ENCODE data around the gene CTIF. TPM values are rescaled to one million over a fixed set of nuclear protein-coding genes. Genes with fewer than 3 reads are reported as not detected.

CTIF gene
- total RNA-seq, 2 experiments from 2014 or later, result 5.7 to 5.9 TPM

DNA sequence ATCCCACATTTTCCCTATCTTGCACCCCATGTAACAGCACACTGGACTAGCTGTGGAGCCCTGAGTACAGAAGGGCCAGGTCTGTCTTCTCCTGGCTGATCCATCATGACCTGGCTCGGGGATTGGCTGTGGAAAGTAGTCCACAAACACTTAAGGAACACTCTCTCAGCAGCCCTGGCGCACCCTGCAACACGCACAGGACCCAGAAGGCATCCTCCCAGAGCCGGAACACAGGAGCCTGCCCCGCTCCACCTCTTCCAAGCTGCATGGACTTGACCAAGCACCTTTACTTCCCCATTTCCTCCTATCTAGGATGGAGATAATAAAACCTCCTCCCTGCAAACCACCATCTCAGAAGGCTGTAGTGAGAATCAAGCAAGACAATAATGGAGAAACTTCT, 151.7 kb downstream of the CTIF start:
- no peak for DNase-seq
- CTCF ChIA-PET, result no interaction called here
- H3K4me1 Mint-ChIP-seq, result no peaks in the 10 kb centered on the region
- no peaks in the 10 kb centered on the region for H3K36me3 Mint-ChIP-seq
- H3K9me3 Mint-ChIP-seq (ENCODE audit: low read depth), result no peaks in the 10 kb centered on the region
- no peak for ATAC-seq
- no peak overlapping the region for H3K4me3 Mint-ChIP-seq
- peaks cover 2% of the 10 kb centered on the region for H3K27me3 Mint-ChIP-seq
- H3K27ac Mint-ChIP-seq, result no peak overlapping the region

DNA sequence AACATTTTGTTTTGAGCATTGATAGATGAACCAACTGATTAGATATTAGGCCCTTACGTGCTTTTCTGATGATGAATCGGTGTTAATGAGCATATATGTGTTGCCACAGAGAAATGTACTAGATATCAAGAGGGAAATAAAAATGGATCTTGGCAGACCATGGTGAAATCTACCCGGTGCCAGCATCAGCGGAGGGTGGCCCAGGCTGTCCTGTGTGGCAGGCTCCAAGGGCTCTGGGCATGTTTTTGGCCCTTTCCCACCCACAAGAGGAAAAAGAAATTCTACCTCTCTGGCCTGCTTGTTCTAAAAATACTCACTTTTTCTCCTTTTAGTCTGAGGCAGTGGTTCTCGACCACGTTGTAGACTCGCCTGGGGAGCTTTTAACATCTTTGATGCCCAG, 154.2 kb downstream of the CTIF start:
- DNase-seq (no peak), ATAC-seq (no peak)
- Mint-ChIP-seq H3K4me3 (no peak overlapping the region), H3K9me3 (ENCODE audit: low read depth) (no peaks in the 10 kb centered on the region), H3K4me1 (peaks cover 2% of the 10 kb centered on the region), H3K27me3 (peaks cover 4% of the 10 kb centered on the region), H3K27ac (no peak overlapping the region), H3K36me3 (no peaks in the 10 kb centered on the region)
- CTCF ChIA-PET, result no interaction called here

DNA sequence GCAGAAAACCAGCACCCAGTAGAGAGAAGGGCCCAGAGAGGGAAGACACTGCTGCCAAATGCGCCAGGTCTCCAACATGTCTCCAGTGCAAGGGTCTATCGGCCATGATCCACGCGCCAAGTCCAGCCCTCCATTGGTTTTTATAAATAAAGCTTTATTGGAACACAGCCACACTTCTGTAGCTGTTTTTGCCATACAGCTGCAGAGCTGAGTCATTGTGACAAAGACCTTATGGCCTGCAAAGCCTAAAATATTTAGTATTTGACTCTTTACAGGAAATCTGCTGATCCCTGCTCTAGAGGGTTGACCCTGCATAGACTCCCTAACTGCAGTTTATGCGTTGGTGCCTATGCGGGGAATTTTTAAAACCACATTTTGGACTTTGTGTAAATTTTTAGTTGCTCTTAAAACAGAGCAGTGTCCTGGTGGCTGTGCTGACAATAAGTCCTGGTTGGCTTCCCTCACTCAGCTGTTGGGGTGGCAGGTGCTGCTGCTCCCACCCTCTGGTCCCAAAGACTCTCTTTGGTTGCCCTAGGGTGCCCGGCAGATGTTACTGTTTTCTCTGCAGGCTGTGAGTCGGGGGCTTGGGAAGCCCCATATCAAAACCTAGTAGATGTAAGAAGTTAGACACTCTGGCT, 154.9 kb downstream of the CTIF start:
- CTCF ChIA-PET, result interaction anchor here (2.1 kb wide), 1 partner anchor 17 kb away, joined by 9 read pairs; no protein-coding TSS in a partner anchor
- ATAC-seq (no peak), DNase-seq (no peak)
- H3K27me3 Mint-ChIP-seq, result peaks cover 4% of the 10 kb centered on the region
- H3K4me1 Mint-ChIP-seq, result peaks cover 9% of the 10 kb centered on the region
- no peak overlapping the region for H3K27ac Mint-ChIP-seq
- no peaks in the 10 kb centered on the region for H3K36me3 Mint-ChIP-seq
- H3K4me3 Mint-ChIP-seq, result no peak overlapping the region
- no peaks in the 10 kb centered on the region for H3K9me3 Mint-ChIP-seq (ENCODE audit: low read depth)

DNA sequence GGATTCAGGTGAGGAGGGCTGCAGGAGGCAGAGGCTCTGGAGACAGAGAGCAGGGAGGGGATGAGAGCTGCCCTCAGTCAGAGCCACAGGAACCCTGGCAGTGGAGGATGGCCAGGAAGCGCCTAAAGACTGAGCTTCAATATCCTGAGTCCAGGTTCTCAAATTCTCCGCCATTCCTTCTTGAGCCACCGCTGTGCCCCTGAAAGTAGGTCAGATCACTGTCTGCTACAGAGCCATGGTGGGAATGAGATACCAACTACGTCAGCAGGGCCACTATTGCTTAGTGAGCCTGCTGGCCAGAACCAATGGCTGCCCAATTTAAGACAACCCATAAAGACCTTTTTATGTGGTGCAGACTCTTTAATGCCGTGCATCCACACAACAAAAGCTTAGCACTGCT, 155.5 kb downstream of the CTIF start:
- Mint-ChIP-seq H3K9me3 (ENCODE audit: low read depth) (no peaks in the 10 kb centered on the region), H3K27me3 (peaks cover 4% of the 10 kb centered on the region), H3K4me1 (peaks cover 14% of the 10 kb centered on the region), H3K27ac (no peak overlapping the region), H3K36me3 (no peaks in the 10 kb centered on the region), H3K4me3 (no peak overlapping the region)
- CTCF ChIA-PET, result interaction anchor here (2.1 kb wide), 1 partner anchor 18 kb away, joined by 9 read pairs; no protein-coding TSS in a partner anchor
- no peak for ATAC-seq
- DNase-seq, result no peak

DNA sequence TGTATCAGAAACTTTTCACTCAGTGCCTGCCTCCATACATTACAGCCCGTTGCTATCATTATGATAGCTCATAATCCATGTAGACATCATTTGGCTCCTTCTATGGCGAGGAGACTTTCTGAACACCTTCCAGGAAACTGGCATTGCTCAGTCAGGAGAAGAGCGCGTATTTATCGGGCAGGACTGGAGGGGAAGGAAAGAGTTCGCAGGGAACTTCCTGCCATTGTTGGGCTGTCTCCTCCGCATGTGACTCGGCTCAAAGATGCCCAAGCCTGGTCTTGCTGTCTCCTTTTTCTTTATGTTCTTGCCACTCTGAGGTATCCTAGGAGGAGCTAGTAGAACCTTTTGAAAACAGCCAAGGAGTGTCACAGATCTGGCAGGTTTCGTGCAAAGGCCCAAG, 156.8 kb downstream of the CTIF start:
- H3K27ac Mint-ChIP-seq, result no peak overlapping the region
- CTCF ChIA-PET, result interaction anchor here (1.1 to 2.1 kb wide), 2 partner anchors 11 to 19 kb away, joined by 4 to 9 read pairs; no protein-coding TSS in a partner anchor

DNA sequence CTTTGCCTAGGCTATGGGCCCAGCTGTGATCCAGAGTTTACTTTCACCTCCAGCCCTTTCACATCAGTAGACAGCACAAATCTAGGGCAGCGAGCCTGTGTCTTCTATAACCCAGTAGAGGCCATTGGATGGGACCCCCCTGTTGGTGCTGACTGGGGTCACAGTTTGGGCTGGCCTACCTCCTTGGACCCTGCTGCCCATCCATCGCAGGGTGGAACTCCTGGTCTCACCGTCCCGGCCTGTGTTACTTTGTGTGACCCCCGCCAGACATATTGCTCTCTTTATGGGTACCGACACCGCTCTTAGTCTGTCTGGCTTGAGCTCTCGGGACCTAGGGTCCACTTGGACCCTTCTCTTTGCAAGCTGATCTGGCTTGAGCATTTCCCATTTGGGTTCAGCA, 157.4 kb downstream of the CTIF start:
- Mint-ChIP-seq H3K4me1 (peaks cover 32% of the 10 kb centered on the region), H3K36me3 (no peaks in the 10 kb centered on the region), H3K27ac (no peak overlapping the region), H3K9me3 (ENCODE audit: low read depth) (no peaks in the 10 kb centered on the region), H3K4me3 (no peak overlapping the region), H3K27me3 (peaks cover 4% of the 10 kb centered on the region)
- CTCF ChIA-PET, result interaction anchor here (1.1 to 1.3 kb wide), 2 partner anchors 10 to 79 kb away, joined by 3 to 4 read pairs; no protein-coding TSS in a partner anchor
- ATAC-seq (no peak), DNase-seq (no peak)

More for the DNA sequence above, 156.8 kb downstream of the CTIF start:
- Mint-ChIP-seq H3K9me3 (ENCODE audit: low read depth) (no peaks in the 10 kb centered on the region), H3K4me1 (peaks cover 27% of the 10 kb centered on the region), H3K4me3 (no peak overlapping the region), H3K27me3 (peaks cover 4% of the 10 kb centered on the region), H3K36me3 (no peaks in the 10 kb centered on the region)
- DNase-seq, result no peak
- ATAC-seq, result no peak

DNA sequence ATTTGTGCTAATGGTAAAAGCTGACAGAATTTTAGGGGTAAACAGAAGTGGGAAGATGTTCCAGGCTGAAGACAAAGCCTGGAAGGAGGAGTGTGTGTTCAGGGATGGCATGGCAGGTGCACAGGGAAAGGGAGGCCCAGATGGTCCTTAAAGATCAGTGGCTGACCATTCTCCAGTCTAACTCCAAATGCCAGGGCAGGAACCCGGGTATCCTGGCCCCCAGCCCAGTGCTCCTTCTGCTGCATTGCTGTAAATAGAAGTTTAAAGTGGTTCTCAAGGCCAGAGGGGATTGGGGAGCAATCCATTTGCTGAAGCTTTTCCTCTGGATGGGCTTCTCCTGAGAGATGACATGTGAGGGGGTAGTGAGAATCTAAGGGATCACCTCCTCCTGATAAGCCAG, 158.6 kb downstream of the CTIF start:
- ATAC-seq (no peak), DNase-seq (no peak)
- Mint-ChIP-seq H3K4me1 (peaks cover 44% of the 10 kb centered on the region), H3K27me3 (peaks cover 2% of the 10 kb centered on the region), H3K4me3 (no peak overlapping the region), H3K27ac (no peak overlapping the region), H3K9me3 (ENCODE audit: low read depth) (no peaks in the 10 kb centered on the region), H3K36me3 (no peaks in the 10 kb centered on the region)
- CTCF ChIA-PET, result interaction anchor here (1.3 kb wide), 1 partner anchor 78 kb away, joined by 3 read pairs; no protein-coding TSS in a partner anchor

DNA sequence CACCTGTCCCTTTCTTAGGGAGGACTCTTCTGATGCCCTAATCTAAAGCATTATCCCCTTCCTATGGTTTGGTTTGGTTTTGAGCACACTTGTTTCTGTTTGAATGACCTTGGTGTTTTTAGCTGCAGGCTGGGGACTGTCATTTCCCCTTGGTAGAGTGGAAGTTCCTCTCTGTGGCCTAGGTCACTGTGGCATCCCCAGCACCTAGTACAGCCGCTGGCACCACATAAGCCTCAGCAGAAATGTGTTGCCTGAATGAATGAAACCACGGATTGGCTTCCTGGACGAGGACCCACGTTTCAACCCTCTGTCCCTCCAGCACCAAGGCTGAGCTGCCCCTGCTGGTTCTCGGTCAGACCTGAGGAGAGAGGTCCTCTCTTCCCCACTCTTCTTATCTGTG, 159.9 kb downstream of the CTIF start:
- Mint-ChIP-seq H3K9me3 (ENCODE audit: low read depth) (no peaks in the 10 kb centered on the region), H3K36me3 (no peaks in the 10 kb centered on the region), H3K4me1 (peaks cover 56% of the 10 kb centered on the region), H3K27me3 (peaks cover 2% of the 10 kb centered on the region), H3K4me3 (no peak overlapping the region), H3K27ac (peak overlapping the region; percentile 24)
- ATAC-seq (peak; percentile 72), DNase-seq (peak; percentile 82)
- CTCF ChIA-PET, result interaction anchor here (0.8 to 1.7 kb wide), 4 partner anchors 10 to 25 kb away, joined by 3 to 4 read pairs (median 3); no protein-coding TSS in a partner anchor

DNA sequence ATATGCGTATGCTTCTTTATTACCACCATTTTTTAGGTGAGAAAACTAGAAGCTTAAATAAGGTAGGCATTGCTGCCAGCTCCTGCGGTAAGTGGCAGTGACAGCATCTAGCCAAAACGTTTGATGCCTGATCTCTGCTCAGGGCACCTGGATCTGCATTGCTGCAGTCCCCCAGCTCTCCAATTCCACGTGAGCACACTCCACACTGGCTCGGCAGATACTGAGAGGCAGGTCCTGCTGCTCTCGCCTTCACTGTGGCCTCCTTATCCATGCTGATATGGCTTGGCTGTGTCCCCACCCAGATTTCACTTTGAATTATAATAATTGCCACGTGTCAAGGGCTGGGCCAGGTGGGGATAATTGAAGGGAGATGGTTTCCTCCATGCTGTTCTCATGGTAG, 160.9 kb downstream of the CTIF start:
- H3K36me3 Mint-ChIP-seq, result no peaks in the 10 kb centered on the region
- no peak overlapping the region for H3K27ac Mint-ChIP-seq
- no peaks in the 10 kb centered on the region for H3K9me3 Mint-ChIP-seq (ENCODE audit: low read depth)
- CTCF ChIA-PET, result interaction anchor here (1.4 to 1.7 kb wide), 2 partner anchors 12 to 24 kb away, joined by 3 to 4 read pairs; no protein-coding TSS in a partner anchor
- ATAC-seq (no peak), DNase-seq (no peak)
- H3K4me1 Mint-ChIP-seq, result peaks cover 61% of the 10 kb centered on the region
- H3K4me3 Mint-ChIP-seq, result no peak overlapping the region
- H3K27me3 Mint-ChIP-seq, result peaks cover 2% of the 10 kb centered on the region

DNA sequence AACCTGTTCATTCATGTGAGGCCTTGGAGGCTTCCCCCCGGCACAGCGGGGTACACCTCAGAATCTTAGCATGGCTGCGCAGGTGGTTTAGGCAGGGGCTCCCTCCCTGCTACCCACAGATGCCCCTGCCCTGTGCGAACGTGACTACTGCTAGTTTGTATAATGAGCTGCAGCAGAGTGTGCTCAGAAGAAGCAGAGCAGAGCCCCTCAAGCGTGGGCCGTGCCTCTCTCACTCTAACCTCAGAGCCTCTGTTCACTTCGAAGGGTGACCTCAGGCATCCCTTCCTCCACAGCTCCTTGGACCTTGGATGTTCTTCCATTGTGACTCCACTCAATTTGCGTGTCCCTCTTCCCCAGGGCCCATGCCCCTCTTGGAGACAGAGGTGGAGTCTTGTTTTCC, 161.6 kb downstream of the CTIF start:
- no peak overlapping the region for H3K4me3 Mint-ChIP-seq
- DNase-seq, result no peak
- peaks cover 61% of the 10 kb centered on the region for H3K4me1 Mint-ChIP-seq
- H3K9me3 Mint-ChIP-seq (ENCODE audit: low read depth), result no peaks in the 10 kb centered on the region
- peaks cover 2% of the 10 kb centered on the region for H3K27me3 Mint-ChIP-seq
- no peaks in the 10 kb centered on the region for H3K36me3 Mint-ChIP-seq
- no peak for ATAC-seq
- CTCF ChIA-PET, result no interaction called here
- H3K27ac Mint-ChIP-seq, result no peak overlapping the region

DNA sequence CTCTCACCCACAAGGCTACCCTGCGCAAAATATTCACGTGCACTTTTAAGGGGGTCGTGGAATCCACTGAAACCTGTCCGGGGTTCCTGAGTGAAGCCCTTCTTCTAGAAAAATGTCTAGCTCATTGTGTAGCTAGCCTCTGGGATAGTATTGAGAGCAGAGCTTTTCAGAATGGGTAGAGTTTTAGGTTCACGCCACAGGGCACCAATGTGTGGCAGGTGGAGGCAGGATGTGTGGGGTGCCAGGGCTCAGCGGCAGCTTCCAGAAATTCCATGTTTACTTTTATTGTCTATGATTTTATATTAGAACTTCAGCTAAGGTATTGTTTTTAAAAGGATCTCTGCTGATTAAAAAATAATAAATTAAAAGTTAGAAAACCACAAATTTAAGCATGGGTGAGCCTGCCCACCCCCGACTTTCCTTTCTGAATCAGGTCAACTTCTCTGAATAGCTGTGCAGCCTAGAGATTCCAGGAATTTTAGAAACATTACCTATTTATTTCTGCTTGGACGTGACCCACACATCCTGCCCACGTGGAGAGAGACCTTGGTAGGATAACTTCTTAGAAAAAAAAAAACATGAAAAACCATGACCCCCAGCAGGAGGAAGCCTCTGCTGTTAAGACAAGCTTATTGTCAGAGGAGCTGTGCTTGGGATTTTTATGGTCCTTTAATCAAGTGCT, 163.7 kb downstream of the CTIF start:
- ATAC-seq (peak; percentile 38), DNase-seq (no peak)
- Mint-ChIP-seq H3K4me3 (no peak overlapping the region), H3K4me1 (peaks cover 67% of the 10 kb centered on the region), H3K36me3 (no peaks in the 10 kb centered on the region), H3K27me3 (no peaks in the 10 kb centered on the region), H3K27ac (peak overlapping the region; percentile 71), H3K9me3 (ENCODE audit: low read depth) (no peaks in the 10 kb centered on the region)
- CTCF ChIA-PET, result interaction anchor here (0.8 to 1.7 kb wide), 6 partner anchors 8 to 83 kb away, joined by 3 to 5 read pairs (median 4); no protein-coding TSS in a partner anchor

DNA sequence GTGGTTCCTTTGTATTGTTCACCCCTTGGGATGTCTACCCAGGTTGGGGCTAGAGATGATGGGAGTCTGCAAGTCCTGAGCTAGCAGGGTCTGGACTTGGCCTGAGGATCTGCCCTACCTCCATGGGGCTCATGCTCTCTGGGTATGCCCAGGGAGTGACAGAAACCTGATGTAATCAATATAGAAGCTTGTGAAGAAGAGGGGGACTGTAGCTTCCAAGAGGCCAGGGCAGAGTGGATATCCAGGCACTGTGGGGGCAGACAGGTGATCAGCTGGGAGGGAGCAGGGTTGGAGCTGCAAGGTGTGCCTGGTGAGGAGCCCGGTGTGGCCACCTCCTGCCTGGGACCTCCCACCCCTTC, 164.2 kb downstream of the CTIF start:
- no peaks in the 10 kb centered on the region for H3K9me3 Mint-ChIP-seq (ENCODE audit: low read depth)
- peak overlapping the region; percentile 71 for H3K27ac Mint-ChIP-seq
- H3K4me3 Mint-ChIP-seq, result no peak overlapping the region
- DNase-seq (peak; percentile 47), ATAC-seq (peak; percentile 50)
- H3K36me3 Mint-ChIP-seq, result no peaks in the 10 kb centered on the region
- CTCF ChIA-PET, result interaction anchor here (0.8 to 1.7 kb wide), 6 partner anchors 7 to 82 kb away, joined by 3 to 5 read pairs (median 4); no protein-coding TSS in a partner anchor
- no peaks in the 10 kb centered on the region for H3K27me3 Mint-ChIP-seq
- peaks cover 68% of the 10 kb centered on the region for H3K4me1 Mint-ChIP-seq

DNA sequence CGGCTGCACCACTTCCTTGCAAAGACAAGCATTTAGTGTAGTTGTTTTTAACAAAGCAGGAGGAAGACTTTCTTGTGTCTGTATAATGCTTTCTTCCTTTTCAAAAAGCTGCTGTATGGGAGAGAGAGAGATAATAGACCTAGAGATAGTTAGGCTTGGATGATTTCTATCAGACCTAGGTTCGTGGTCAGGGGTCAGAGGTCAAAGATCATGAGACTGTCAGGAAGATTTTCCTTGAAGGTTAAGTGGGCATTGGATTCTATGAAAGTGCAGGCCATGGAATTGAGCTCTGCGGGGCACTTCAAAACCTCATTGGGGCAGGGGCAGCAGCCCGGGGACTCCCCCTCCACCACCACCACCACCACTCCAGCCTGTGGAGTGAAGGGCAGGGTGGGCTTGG, 164.6 kb downstream of the CTIF start:
- no peaks in the 10 kb centered on the region for H3K27me3 Mint-ChIP-seq
- DNase-seq (no peak), ATAC-seq (no peak)
- peak overlapping the region; percentile 71 for H3K27ac Mint-ChIP-seq
- H3K36me3 Mint-ChIP-seq, result no peaks in the 10 kb centered on the region
- H3K9me3 Mint-ChIP-seq (ENCODE audit: low read depth), result no peaks in the 10 kb centered on the region
- peaks cover 64% of the 10 kb centered on the region for H3K4me1 Mint-ChIP-seq
- H3K4me3 Mint-ChIP-seq, result no peak overlapping the region
- CTCF ChIA-PET, result interaction anchor here (0.9 to 1.7 kb wide), 3 partner anchors 9 to 29 kb away, joined by 3 to 5 read pairs (median 5); no protein-coding TSS in a partner anchor

DNA sequence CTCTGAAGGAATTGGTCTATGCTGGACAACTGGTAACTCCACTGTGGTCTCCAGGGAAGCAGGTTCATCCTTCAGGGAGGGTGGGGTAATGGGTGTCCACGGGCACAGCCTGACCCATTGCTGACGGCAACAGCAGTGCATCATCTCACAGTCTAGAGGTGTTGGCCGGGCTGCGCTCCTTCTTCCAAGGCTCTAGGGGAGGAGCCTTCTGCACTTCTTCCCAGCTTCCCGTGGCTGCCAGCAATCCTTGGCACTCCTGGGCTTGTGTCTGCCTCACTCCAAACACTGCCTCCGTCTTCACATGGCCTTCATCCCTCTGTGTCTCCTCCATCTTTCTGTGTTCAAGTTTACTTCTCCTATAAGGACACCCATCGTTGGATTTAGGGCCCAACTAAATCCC, 166.2 kb downstream of the CTIF start:
- Mint-ChIP-seq H3K4me1 (peaks cover 49% of the 10 kb centered on the region), H3K27ac (no peak overlapping the region), H3K27me3 (no peaks in the 10 kb centered on the region), H3K9me3 (ENCODE audit: low read depth) (no peaks in the 10 kb centered on the region), H3K4me3 (no peak overlapping the region), H3K36me3 (no peaks in the 10 kb centered on the region)
- CTCF ChIA-PET, result no interaction called here
- no peak for DNase-seq
- no peak for ATAC-seq
